HUES48 (cell line): ENCODE measurements around the gene PEX5.
"Not testable (repeated sequence)": the region's sequence is repeated elsewhere in the genome, so short reads cannot be mapped to it uniquely, and the experiment has no call there.

Experiments
- H3K27ac ChIP-seq: one replicate; pipeline ENCODE4 v1.7.0; 2013; ENCODE audit warnings: low read depth, low read length, inconsistent platforms
- H3K27me3 ChIP-seq: 2 replicates; pipeline ENCODE4 v1.6.1; 2013; ENCODE audit warnings: mild to moderate bottlenecking, low read length; ENCODE audit not compliant: control insufficient read depth, insufficient read depth
- H3K36me3 ChIP-seq: 2 replicates; pipeline ENCODE4 v1.6.1; 2013; ENCODE audit warnings: low read length; ENCODE audit not compliant: control insufficient read depth, insufficient read depth
- H3K4me1 ChIP-seq: 2 replicates; pipeline ENCODE4 v1.6.1; 2013; ENCODE audit warnings: mild to moderate bottlenecking, low read length; ENCODE audit not compliant: control insufficient read depth, insufficient read depth
- H3K4me3 ChIP-seq: 2 replicates; pipeline ENCODE4 v1.5.1; 2013; ENCODE audit warnings: mild to moderate bottlenecking, low read depth, low read length
- H3K9ac ChIP-seq: 2 replicates; pipeline ENCODE4 v1.6.1; 2013; ENCODE audit warnings: mild to moderate bottlenecking, low read depth, low read length, moderate library complexity
- H3K9me3 ChIP-seq: 2 replicates; pipeline ENCODE4 v1.6.1; 2013; ENCODE audit warnings: low read length; ENCODE audit not compliant: control insufficient read depth, insufficient read depth

PEX5 gene

DNA sequence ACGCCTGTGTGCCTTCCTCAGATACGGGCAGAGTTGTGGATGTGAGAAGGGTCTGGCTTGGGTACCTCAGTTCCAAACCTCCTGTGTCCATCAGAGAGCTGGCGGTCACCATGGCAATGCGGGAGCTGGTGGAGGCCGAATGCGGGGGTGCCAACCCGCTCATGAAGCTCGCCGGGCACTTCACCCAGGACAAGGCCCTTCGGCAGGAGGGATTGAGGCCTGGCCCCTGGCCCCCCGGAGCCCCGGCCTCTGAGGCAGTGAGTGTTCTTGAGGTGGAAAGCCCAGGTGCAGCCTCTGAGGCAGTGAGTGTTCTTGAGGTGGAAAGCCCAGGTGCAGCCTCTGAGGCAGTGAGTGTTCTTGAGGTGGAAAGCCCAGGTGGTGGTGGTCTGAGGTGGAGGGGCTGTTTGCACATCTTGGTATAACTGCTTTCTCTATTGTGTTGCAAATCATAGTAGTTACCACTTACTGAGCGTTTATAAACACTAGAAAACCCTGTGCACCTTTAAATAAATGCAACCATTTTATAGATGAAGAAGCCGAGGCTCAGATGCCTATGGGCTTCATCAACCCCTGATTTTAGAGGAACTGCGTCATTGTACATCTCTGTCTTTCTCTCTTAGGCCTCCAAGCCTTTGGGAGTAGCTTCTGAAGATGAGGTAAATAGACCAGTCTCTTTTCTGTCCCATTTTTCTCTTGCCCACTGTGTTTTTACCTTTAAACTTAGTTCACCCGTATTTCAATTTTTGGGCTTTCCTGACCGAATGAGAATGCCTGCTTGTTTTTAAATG lies 976 bp downstream of the PEX5 start:
- peaks cover 15% of the 10 kb centered on the region for H3K4me1 ChIP-seq
- H3K9ac ChIP-seq, result peak overlapping the region; percentile 59
- H3K9me3 ChIP-seq, result no peaks in the 10 kb centered on the region
- H3K27me3 ChIP-seq, result no peaks in the 10 kb centered on the region
- H3K4me3 ChIP-seq, result peak overlapping the region; percentile 79
- H3K36me3 ChIP-seq, result peaks cover 40% of the 10 kb centered on the region
- H3K27ac ChIP-seq, result no peak overlapping the region

DNA sequence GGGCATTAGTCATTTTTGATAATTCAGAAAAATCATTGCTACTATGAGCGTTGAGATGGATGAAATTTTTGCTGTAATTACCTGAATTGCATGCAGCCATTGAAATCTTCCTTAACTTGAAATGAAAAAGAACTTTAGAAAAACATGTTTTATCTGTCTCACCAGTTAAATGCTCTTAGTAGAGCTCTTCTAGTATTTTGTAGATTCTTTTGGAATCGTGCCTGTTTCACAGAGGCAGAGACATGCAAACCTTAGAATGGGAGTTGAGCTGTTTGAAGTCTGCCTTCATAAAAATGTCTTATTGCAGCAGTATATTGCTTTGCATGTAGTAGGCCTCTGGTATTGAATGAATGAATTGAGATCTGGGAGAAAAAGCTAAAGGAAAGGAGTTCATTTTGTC lies 4.2 kb downstream of the PEX5 start:
- H3K9ac ChIP-seq, result no peak overlapping the region
- no peak overlapping the region for H3K4me3 ChIP-seq
- H3K9me3 ChIP-seq, result peaks cover 2% of the 10 kb centered on the region; the same call in 1 of the 2 replicates
- H3K4me1 ChIP-seq, result peaks cover 9% of the 10 kb centered on the region
- H3K36me3 ChIP-seq, result peaks cover 53% of the 10 kb centered on the region
- H3K27me3 ChIP-seq, result no peaks in the 10 kb centered on the region
- H3K27ac ChIP-seq, result no peak overlapping the region

DNA sequence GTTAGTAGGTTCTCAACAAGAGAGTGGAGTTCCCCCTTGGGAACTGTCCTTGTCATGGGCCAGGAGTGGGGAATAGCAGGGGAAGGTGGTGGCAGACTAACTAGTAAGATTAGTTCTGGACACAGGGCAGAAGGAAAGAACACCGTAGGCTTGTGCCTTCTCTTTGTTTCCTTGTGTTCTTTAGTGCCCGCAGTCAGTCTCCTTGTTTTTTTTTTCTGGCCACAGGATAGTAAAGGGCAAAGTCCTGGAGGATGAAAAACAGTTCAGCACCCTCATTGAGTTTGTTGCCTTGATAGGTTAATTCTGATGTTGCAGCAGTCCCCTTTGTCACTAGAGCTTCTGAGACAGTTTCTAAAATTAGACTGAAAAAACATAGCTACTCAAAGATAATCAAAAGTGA lies 8.4 kb downstream of the PEX5 start:
- H3K4me3 ChIP-seq, result no peak overlapping the region
- H3K9ac ChIP-seq, result no peak overlapping the region
- H3K9me3 ChIP-seq, result peaks cover 9% of the 10 kb centered on the region
- H3K27ac ChIP-seq, result no peak overlapping the region
- peaks cover 60% of the 10 kb centered on the region for H3K36me3 ChIP-seq
- H3K4me1 ChIP-seq, result no peaks in the 10 kb centered on the region
- no peaks in the 10 kb centered on the region for H3K27me3 ChIP-seq

DNA sequence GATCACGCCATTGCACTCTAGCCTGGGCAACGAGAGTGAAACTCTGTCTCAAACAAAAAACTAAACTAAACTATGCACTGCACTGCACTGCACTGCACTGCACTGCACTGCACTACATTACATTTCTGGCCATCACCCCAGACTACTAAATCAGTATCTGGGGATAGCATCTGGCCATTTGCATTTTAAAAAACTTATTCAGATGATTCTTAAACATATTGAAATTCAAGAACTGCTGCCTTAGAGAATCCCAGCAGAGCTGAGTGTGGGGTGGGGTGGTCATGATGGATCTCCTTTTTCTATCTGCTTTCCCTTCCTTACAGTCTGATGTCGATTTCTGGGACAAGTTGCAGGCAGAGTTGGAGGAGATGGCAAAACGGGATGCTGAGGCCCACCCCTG lies 13.6 kb downstream of the PEX5 start:
- H3K9ac ChIP-seq, result no peak overlapping the region
- H3K36me3 ChIP-seq, result peaks cover 82% of the 10 kb centered on the region
- H3K27me3 ChIP-seq, result no peaks in the 10 kb centered on the region
- no peak overlapping the region for H3K27ac ChIP-seq
- no peak overlapping the region for H3K4me3 ChIP-seq
- no peaks in the 10 kb centered on the region for H3K4me1 ChIP-seq
- H3K9me3 ChIP-seq, result peaks cover 9% of the 10 kb centered on the region

DNA sequence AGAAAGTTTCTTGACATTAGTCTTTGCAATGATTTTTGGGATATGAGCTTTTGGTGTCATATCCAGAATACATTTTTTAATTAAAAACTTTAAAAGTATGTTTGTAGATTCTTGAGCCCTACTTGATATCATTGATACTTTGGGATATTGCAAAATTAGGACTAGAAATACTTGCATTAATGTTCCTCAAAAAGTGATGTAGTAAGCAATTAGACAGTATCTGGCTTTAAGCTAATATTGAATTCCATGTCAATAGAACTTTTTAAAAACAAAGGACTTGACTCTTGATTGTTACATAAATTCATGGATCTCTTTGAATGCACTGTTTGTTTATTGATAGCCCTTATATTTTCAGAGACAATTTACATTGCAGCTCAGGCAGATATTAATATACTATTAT lies 15.6 kb downstream of the PEX5 start:
- H3K36me3 ChIP-seq, result peaks cover 93% of the 10 kb centered on the region
- no peak overlapping the region for H3K4me3 ChIP-seq
- no peaks in the 10 kb centered on the region for H3K4me1 ChIP-seq
- peaks cover 6% of the 10 kb centered on the region for H3K9me3 ChIP-seq
- H3K9ac ChIP-seq, result no peak overlapping the region
- H3K27ac ChIP-seq, result no peak overlapping the region
- H3K27me3 ChIP-seq, result no peaks in the 10 kb centered on the region

DNA sequence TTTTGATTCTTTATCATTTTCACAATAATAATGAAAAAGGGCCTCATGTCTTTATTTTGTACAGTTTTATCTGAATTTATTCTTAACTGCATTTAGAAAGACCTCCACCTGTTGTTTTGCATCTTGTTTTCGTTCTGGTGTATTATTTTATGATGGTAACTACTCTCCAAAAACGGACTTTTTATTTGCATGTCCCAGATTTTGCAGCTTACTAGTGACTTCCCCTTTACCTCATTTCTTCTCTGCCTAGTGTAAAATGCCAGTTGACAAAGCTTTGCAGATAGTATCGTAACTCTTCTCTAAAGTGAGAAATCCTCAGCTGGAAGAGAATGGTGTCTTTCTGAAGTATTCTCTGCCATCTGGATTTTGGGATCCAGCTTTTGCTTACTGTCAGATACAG lies 17.2 kb downstream of the PEX5 start:
- Histone ChIP-seq H3K9me3 (peaks cover 7% of the 10 kb centered on the region; the same call in 1 of the 2 replicates), H3K27ac (no peak overlapping the region), H3K27me3 (no peaks in the 10 kb centered on the region), H3K9ac (no peak overlapping the region), H3K36me3 (peaks cover 98% of the 10 kb centered on the region), H3K4me1 (no peaks in the 10 kb centered on the region), H3K4me3 (no peak overlapping the region)

DNA sequence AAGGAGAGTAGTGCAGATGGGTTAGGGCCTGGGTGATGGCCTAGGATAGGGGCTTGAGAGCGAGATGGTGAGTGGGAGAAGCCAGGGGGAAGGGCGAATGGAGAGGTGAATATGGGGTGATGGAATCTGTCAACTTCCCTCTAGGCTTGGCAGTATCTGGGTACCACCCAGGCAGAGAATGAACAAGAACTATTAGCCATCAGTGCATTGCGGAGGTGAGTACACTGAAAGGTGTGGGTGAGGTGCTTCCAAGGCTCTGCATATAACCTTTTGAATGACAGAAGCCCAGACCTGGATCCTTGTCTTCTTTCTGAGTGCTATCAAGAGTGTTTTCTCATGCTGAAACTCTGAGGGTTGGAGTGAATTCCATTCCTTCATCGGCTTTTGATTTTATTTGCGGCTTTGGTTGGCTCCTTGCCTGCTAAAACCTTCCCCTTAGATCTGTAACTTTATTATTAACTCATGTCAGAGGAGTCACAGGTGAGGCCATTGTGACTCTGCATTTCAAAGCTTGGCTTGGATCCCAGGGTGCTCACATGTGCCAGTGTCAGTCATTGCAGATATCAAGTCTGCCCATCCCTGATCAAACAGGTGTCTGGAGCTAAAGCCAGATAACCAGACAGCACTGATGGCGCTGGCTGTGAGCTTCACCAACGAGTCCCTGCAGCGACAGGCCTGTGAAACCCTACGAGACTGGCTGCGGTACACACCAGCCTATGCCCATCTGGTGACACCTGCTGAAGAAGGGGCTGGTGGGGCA lies 18.6 kb downstream of the PEX5 start:
- Histone ChIP-seq H3K9me3 (peaks cover 14% of the 10 kb centered on the region; the same call in 1 of the 2 replicates), H3K27me3 (no peaks in the 10 kb centered on the region), H3K36me3 (peaks cover 94% of the 10 kb centered on the region), H3K27ac (no peak overlapping the region), H3K4me1 (no peaks in the 10 kb centered on the region), H3K4me3 (no peak overlapping the region), H3K9ac (no peak overlapping the region)

DNA sequence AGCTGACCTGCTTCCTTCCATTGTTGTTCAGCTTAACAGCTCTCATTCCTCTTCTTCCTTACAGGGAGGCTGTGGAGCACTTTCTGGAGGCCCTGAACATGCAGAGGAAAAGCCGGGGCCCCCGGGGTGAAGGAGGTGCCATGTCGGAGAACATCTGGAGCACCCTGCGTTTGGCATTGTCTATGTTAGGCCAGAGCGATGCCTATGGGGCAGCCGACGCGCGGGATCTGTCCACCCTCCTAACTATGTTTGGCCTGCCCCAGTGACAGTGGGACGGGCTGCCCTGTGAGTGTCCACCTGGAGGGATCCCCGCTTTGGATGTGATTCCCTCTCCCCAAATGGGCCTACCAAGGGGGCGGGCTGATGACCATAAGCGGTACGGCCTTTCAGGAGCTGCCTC lies 20.5 kb downstream of the PEX5 start:
- Histone ChIP-seq H3K4me3 (no peak overlapping the region), H3K9me3 (peaks cover 14% of the 10 kb centered on the region; the same call in 1 of the 2 replicates), H3K9ac (no peak overlapping the region), H3K4me1 (no peaks in the 10 kb centered on the region), H3K27me3 (no peaks in the 10 kb centered on the region), H3K36me3 (peaks cover 75% of the 10 kb centered on the region), H3K27ac (no peak overlapping the region)

DNA sequence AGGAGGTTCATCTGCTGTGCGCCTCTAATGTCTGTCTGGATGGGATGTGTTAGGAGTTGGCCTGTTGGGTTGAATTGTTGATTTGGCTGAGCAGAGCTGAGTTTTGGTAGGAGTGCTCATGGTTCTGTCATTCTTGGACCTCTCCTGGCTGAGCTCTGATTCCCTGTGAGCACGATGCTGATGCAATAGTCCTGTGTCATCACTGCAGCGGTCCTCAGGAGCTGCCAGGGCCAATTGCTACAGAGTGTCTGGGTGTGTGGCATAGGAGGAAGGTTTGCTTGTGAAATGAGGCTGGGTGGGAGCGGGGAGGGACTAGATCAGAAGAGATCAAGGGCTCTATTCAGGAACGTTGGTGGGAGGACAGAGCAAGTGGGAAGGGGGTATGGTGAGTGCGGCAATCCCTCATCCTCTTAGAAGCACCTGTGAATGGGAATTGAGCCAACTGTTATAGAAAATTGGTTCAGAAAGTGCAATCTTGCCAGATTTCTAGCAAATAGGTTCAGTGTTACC lies 21.2 kb downstream of the PEX5 start:
- H3K36me3 ChIP-seq, result peaks cover 68% of the 10 kb centered on the region
- H3K27ac ChIP-seq, result no peak overlapping the region
- H3K9ac ChIP-seq, result no peak overlapping the region
- H3K4me3 ChIP-seq, result no peak overlapping the region
- peaks cover 19% of the 10 kb centered on the region for H3K9me3 ChIP-seq
- no peaks in the 10 kb centered on the region for H3K27me3 ChIP-seq
- H3K4me1 ChIP-seq, result no peaks in the 10 kb centered on the region

DNA sequence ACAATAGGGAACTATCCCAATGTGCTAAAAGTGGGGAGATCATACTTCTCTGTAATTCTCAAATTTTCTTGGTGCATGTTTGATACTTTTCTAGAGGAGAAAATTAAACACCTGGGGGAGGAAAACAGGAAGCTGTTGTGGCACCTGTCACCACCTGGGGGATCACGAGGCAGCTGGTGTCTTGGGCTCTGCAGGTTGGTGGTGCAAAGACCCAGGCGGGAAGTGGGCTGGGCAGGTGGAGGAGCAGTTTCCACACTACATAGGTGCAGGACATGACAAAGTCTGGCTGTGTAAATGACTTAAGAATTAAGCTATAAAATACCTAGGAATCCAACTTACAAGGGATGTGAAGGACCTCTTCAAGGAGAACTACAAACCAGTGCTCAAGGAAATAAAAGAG lies 23.2 kb downstream of the PEX5 start:
- H3K27ac ChIP-seq, result no peak overlapping the region
- H3K4me1 ChIP-seq, result no peaks in the 10 kb centered on the region
- no peak overlapping the region for H3K4me3 ChIP-seq
- H3K36me3 ChIP-seq, result peaks cover 48% of the 10 kb centered on the region
- H3K9ac ChIP-seq, result no peak overlapping the region
- H3K27me3 ChIP-seq, result no peaks in the 10 kb centered on the region
- peaks cover 19% of the 10 kb centered on the region for H3K9me3 ChIP-seq

DNA sequence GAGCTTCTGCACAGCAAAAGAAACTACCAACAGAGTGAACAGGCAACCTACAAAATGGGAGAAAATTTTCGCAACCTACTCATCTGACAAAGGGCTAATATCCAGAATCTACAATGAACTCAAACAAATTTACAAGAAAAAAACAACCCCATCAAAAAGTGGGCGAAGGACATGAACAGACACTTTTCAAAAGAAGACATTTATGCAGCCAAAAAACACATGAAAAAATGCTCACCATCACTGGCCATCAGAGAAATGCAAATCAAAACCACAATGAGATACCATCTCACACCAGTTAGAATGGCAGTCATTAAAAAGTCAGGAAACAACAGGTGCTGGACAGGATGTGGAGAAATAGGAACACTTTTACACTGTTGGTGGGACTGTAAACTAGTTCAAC lies 24.3 kb downstream of the PEX5 start:
- not testable (repeated sequence) for H3K4me3 ChIP-seq, H3K9ac ChIP-seq, H3K27me3 ChIP-seq, H3K4me1 ChIP-seq, H3K27ac ChIP-seq
- peaks cover 19% of the 10 kb centered on the region for H3K9me3 ChIP-seq
- peaks cover 38% of the 10 kb centered on the region for H3K36me3 ChIP-seq
